ENCODE data around the gene MED16.

Gene MED16

GRCh38 chr19:901216-902092 lies 8.5 kb upstream of the MED16 start:
- TF ChIP-seq, protein P1, sequence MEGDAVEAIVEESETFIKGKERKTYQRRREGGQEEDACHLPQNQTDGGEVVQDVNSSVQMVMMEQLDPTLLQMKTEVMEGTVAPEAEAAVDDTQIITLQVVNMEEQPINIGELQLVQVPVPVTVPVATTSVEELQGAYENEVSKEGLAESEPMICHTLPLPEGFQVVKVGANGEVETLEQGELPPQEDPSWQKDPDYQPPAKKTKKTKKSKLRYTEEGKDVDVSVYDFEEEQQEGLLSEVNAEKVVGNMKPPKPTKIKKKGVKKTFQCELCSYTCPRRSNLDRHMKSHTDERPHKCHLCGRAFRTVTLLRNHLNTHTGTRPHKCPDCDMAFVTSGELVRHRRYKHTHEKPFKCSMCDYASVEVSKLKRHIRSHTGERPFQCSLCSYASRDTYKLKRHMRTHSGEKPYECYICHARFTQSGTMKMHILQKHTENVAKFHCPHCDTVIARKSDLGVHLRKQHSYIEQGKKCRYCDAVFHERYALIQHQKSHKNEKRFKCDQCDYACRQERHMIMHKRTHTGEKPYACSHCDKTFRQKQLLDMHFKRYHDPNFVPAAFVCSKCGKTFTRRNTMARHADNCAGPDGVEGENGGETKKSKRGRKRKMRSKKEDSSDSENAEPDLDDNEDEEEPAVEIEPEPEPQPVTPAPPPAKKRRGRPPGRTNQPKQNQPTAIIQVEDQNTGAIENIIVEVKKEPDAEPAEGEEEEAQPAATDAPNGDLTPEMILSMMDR (IDR thresholded peaks at IDR 0.05; ENCODE audit: low read depth, low read length) = no peak
- in situ Hi-C loops (cut with HindIII; ENCODE audit: low sequenced_read_pairs) = no loop called here
- DNase-seq (ENCODE audit: low read depth, low spot score) = no peak
- H3K4me3 ChIP-seq (ENCODE audit: low read depth, low read length) = no peak overlapping the region

DNA sequence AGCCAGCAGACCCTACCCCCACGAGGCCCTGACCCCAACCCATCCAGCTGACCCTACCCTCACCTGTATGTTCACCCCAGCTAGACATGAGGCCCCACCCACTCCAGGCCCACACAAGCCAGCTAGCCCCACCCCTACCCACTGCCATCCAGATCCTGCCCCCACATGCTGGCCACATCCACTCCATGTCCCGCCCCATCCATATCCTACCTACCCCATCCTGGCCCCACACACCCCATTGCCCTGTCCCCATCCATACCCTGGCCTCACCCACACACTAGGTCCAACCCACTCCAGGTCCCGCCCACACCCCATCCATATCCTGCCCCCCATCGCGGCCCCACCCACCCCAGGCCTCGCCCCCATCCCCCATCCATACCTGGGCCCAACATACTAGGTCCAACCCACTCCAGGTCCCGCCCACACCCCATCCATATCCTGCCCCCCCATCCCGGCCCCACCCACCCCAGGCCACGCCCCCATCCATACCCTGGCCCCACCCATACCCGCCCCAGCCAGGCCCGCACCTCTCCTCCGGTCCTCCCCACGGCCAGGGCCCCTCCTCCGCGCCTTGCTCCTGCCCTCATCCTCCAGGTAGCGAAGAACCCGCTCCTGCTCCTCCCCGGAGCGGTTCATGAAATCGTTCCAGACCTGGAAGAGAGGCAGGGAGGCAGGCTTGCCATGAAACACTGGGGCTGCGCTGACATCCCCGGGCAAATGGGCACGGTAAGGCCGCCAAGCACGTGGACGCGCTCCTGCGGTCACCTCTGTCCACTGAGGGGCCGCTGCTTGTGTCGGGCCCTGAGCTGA lies 7.5 kb upstream of the MED16 start:
- TF ChIP-seq, protein P1 (IDR thresholded peaks at IDR 0.05; ENCODE audit: low read depth, low read length) = no peak
- H3K4me3 ChIP-seq (ENCODE audit: low read depth, low read length) = no peak overlapping the region
- no peak for DNase-seq (ENCODE audit: low read depth, low spot score)
- in situ Hi-C loops (cut with HindIII; ENCODE audit: low sequenced_read_pairs) = no loop called here

DNA sequence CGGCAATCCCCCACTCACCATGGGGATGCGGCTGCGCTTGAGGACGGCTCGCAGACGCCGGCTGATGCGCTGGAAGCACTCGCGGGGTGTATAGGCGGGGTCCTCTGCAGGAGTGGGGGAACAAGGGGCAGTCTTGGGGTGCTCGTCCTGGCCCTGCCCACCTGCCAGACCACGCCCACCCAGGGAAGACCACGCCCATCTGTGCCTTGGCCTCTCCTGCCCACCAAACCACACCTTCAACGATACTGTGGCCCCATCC lies 7.0 kb upstream of the MED16 start:
- TF ChIP-seq, protein P1 (IDR thresholded peaks at IDR 0.05; ENCODE audit: low read depth, low read length) = no peak
- DNase-seq (ENCODE audit: low read depth, low spot score) = no peak
- in situ Hi-C loops (cut with HindIII; ENCODE audit: low sequenced_read_pairs) = no loop called here
- H3K4me3 ChIP-seq (ENCODE audit: low read depth, low read length) = no peak overlapping the region

- DNase-seq (ENCODE audit: low read depth, low spot score) = no peak
- in situ Hi-C loops (cut with HindIII; ENCODE audit: low sequenced_read_pairs) = no loop called here
- TF ChIP-seq, protein P1 (IDR thresholded peaks at IDR 0.05; ENCODE audit: low read depth, low read length) = no peak
- no peak overlapping the region for H3K4me3 ChIP-seq (ENCODE audit: low read depth, low read length)
These were observed 6.5 kb upstream of the MED16 start for GRCh38 chr19:899336-900042.

- H3K4me3 ChIP-seq (ENCODE audit: low read depth, low read length) = no peak overlapping the region
- no peak for DNase-seq (ENCODE audit: low read depth, low spot score)
- TF ChIP-seq, protein P1 (IDR thresholded peaks at IDR 0.05; ENCODE audit: low read depth, low read length) = no peak
- in situ Hi-C loops (cut with HindIII; ENCODE audit: low sequenced_read_pairs) = no loop called here
These were observed 5.7 kb upstream of the MED16 start for GRCh38 chr19:898663-899062.

DNA sequence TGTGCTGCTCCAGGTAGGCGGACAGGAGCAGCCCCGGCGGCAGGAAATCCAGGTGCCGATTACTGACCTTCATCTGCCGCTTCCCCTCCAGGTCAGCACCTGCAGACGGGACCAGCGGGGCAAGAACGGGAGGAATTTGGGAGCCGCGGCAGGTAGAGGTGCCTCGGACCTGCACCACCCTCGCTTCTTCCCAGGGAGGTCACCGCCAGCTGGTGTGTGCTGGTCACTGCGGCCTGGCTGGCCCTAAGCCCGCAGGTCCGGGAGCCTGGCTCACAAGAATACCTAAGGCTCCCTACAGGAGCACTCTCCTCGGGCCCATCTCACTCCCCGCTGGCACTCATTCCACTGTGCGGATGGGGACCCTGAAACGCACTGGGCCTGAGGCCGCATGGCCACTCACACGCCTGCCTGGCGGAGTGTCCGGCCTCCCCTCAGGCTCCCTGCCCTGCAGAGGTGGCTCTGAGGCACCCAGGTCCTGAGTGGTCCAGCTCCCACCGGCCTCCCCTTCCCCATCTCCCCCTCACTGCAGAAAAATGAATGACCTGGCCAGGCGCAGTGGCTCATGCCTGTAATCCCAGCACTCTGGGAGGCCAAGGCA lies 4.6 kb upstream of the MED16 start:
- TF ChIP-seq, protein P1 (IDR thresholded peaks at IDR 0.05; ENCODE audit: low read depth, low read length) = peak; percentile 6
- no peak for DNase-seq (ENCODE audit: low read depth, low spot score)
- in situ Hi-C loops (cut with HindIII; ENCODE audit: low sequenced_read_pairs) = no loop called here
- no peak overlapping the region for H3K4me3 ChIP-seq (ENCODE audit: low read depth, low read length)
